ENCODE results near the gene PRM3. TPM values are rescaled to one million over a fixed set of nuclear protein-coding genes. Genes with fewer than 3 reads are reported as not detected.

Gene PRM3
- total and polyA plus RNA-seq, 2 donors (not counting 1 experiment from before 2014, with no cell fraction given): not detected

GRCh38 chr16:11245222-11245737 lies 28.1 kb downstream of the PRM3 start:
- Histone ChIP-seq H3K9ac (ENCODE audit: low read length) (no peak overlapping the region), H3K9me3 (ENCODE audit: control extremely low read depth in 1 of 3, control insufficient read depth in 2 of 3, insufficient read depth in 1 of 3, low read length in 2 of 3) (peaks cover 0 to 3% (median 0%) of the 10 kb centered on the region in 3 donors), H3K4me2 (replicated peaks; ENCODE audit: low read depth, low read length, poor library complexity, severe bottlenecking) (no peak overlapping the region), H3K4me3 (ENCODE audit: control extremely low read depth in 1 of 5, extremely low read depth in 1 of 5, insufficient read depth in 1 of 5, low read depth in 2 of 5, low read length in 4 of 5) (no peak overlapping the region), H3K36me3 (replicated peaks in 1 of 2; ENCODE audit: control extremely low read depth in 1 of 2, control insufficient read depth in 1 of 2, extremely low read depth in 1 of 2, insufficient read depth in 2 of 2, low read length in 1 of 2) (no peaks in the 10 kb centered on the region), H3K79me2 (ENCODE audit: control insufficient read depth, insufficient read depth, low read length) (no peaks in the 10 kb centered on the region), H2AFZ (ENCODE audit: insufficient read depth, low read depth, low read length, poor library complexity, severe bottlenecking) (no peak overlapping the region), H4K20me1 (ENCODE audit: control insufficient read depth, insufficient read depth, low read length, poor library complexity, severe bottlenecking) (no peaks in the 10 kb centered on the region), H3K27me3 (replicated peaks in 1 of 4; ENCODE audit: control extremely low read depth in 1 of 4, control insufficient read depth in 3 of 4, insufficient read depth in 4 of 4, low read length in 3 of 4) (no peaks in the 10 kb centered on the region), H3K27ac (ENCODE audit: low read length in 2 of 2) (no peak overlapping the region), H3K4me1 (ENCODE audit: control insufficient read depth in 2 of 2, insufficient read depth in 2 of 2, low read length in 2 of 2) (peaks cover 3 to 5% of the 10 kb centered on the region in 2 donors)
- ChIA-PET POLR2A (no interaction called here), CTCF (interaction anchor here (1.2 to 1.5 kb wide), 3 partner anchors 10 to 282 kb away, joined by 3 to 4 read pairs (median 3); no protein-coding TSS in a partner anchor)
- no peaks in the 10 kb centered on the region for H3K27me3 Mint-ChIP-seq
- H3K9me3 Mint-ChIP-seq (ENCODE audit: insufficient read depth): no peaks in the 10 kb centered on the region
- intact Hi-C loops (cut with micrococcal nuclease): no loop called here
- H3K4me1 Mint-ChIP-seq: peaks cover 12% of the 10 kb centered on the region
- 100% methylated on average over 3 of the region's 5 CpGs for WGBS (ENCODE audit: insufficient coverage)
- H3K27ac Mint-ChIP-seq: no peak overlapping the region
- no peak overlapping the region for H3K4me3 Mint-ChIP-seq
- DNase-seq (no peak), ATAC-seq (ENCODE audit: low read depth) (no peak)
- TF ChIP-seq, protein P1, sequence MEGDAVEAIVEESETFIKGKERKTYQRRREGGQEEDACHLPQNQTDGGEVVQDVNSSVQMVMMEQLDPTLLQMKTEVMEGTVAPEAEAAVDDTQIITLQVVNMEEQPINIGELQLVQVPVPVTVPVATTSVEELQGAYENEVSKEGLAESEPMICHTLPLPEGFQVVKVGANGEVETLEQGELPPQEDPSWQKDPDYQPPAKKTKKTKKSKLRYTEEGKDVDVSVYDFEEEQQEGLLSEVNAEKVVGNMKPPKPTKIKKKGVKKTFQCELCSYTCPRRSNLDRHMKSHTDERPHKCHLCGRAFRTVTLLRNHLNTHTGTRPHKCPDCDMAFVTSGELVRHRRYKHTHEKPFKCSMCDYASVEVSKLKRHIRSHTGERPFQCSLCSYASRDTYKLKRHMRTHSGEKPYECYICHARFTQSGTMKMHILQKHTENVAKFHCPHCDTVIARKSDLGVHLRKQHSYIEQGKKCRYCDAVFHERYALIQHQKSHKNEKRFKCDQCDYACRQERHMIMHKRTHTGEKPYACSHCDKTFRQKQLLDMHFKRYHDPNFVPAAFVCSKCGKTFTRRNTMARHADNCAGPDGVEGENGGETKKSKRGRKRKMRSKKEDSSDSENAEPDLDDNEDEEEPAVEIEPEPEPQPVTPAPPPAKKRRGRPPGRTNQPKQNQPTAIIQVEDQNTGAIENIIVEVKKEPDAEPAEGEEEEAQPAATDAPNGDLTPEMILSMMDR (IDR thresholded peaks at IDR 0.05): no peak
- TF ChIP-seq EZH2 (IDR thresholded peaks at IDR 0.05; ENCODE audit: borderline replicate concordance, insufficient read depth, low read depth, low read length, poor library complexity, severe bottlenecking): no peak

- no peaks in the 10 kb centered on the region for H3K27me3 Mint-ChIP-seq
- Histone ChIP-seq H3K79me2 (ENCODE audit: control insufficient read depth, insufficient read depth, low read length) (no peaks in the 10 kb centered on the region), H3K9ac (ENCODE audit: low read length) (no peak overlapping the region), H3K4me2 (replicated peaks; ENCODE audit: low read depth, low read length, poor library complexity, severe bottlenecking) (no peak overlapping the region), H3K4me3 (ENCODE audit: control extremely low read depth in 1 of 5, extremely low read depth in 1 of 5, insufficient read depth in 1 of 5, low read depth in 2 of 5, low read length in 4 of 5) (no peak overlapping the region), H3K4me1 (ENCODE audit: control insufficient read depth in 2 of 2, insufficient read depth in 2 of 2, low read length in 2 of 2) (peaks cover 3 to 5% of the 10 kb centered on the region in 2 donors), H4K20me1 (ENCODE audit: control insufficient read depth, insufficient read depth, low read length, poor library complexity, severe bottlenecking) (no peaks in the 10 kb centered on the region), H3K9me3 (ENCODE audit: control extremely low read depth in 1 of 3, control insufficient read depth in 2 of 3, insufficient read depth in 1 of 3, low read length in 2 of 3) (peaks cover 0 to 3% (median 0%) of the 10 kb centered on the region in 3 donors), H3K36me3 (replicated peaks in 1 of 2; ENCODE audit: control extremely low read depth in 1 of 2, control insufficient read depth in 1 of 2, extremely low read depth in 1 of 2, insufficient read depth in 2 of 2, low read length in 1 of 2) (no peaks in the 10 kb centered on the region), H3K27ac (ENCODE audit: low read length in 2 of 2) (no peak overlapping the region), H2AFZ (ENCODE audit: insufficient read depth, low read depth, low read length, poor library complexity, severe bottlenecking) (no peak overlapping the region), H3K27me3 (replicated peaks in 1 of 4; ENCODE audit: control extremely low read depth in 1 of 4, control insufficient read depth in 3 of 4, insufficient read depth in 4 of 4, low read length in 3 of 4) (no peaks in the 10 kb centered on the region)
- 93% methylated on average over 10 of the region's 12 CpGs for WGBS (ENCODE audit: insufficient coverage)
- no peaks in the 10 kb centered on the region for H3K9me3 Mint-ChIP-seq (ENCODE audit: insufficient read depth)
- CTCF ChIA-PET: interaction anchor here (1.8 kb wide), 1 partner anchor 13 kb away, joined by 5 read pairs; the partner anchor contains the start of gene SOCS1
- ATAC-seq (ENCODE audit: low read depth) (no peak), DNase-seq (no peak)
- no peak overlapping the region for H3K27ac Mint-ChIP-seq
- intact Hi-C loops (cut with micrococcal nuclease): no loop called here
- H3K4me1 Mint-ChIP-seq: peaks cover 2% of the 10 kb centered on the region
- TF ChIP-seq EZH2 (IDR thresholded peaks at IDR 0.05; ENCODE audit: borderline replicate concordance, insufficient read depth, low read depth, low read length, poor library complexity, severe bottlenecking): no peak
- TF ChIP-seq, protein P1 (IDR thresholded peaks at IDR 0.05): no peak
- H3K4me3 Mint-ChIP-seq: no peak overlapping the region
- POLR2A ChIA-PET: interaction anchor here (0.6 kb wide), 1 partner anchor 121 kb away, joined by 3 read pairs; no protein-coding TSS in a partner anchor
These were observed 30.8 kb downstream of the PRM3 start for GRCh38 chr16:11242658-11243057.

Data from B cell (primary cell).